A549 (cell line): ENCODE data around the gene PPP2R2D.

Experiments
- EP300 ChIP-seq, 2 experiments: fragments of >200 bp; sonication (Bioruptor Twin); formaldehyde crosslinking; IDR thresholded peaks; 2 replicates in 1 of 2; 3 replicates in 1 of 2; pipeline ENCODE4 v1.6.1; 2016 to 2017
- FOSL2 ChIP-seq, 2 experiments: fragments of 450-650 bp in 1 of 2; fragments of >200 bp in 1 of 2; sonication (Bioruptor Twin) in 1 of 2; formaldehyde crosslinking; IDR thresholded peaks; 2 replicates each; pipeline versions ENCODE4 v1.5.0 to v1.6.1; 2016 to 2020; ENCODE audit warnings: mild to moderate bottlenecking in 1 of 2, moderate library complexity in 1 of 2
- MAZ ChIP-seq: fragments of 150-350 bp; IDR thresholded peaks from 2 replicates; pipeline ENCODE4 v1.6.1; 2014; ENCODE audit warnings: antibody characterized with exemption, low read depth, low read length, borderline replicate concordance
- NR3C1 ChIP-seq: fragments of >200 bp; sonication (Bioruptor Twin); formaldehyde crosslinking; IDR thresholded peaks from 3 replicates; pipeline ENCODE4 v1.6.1; 2017
- POLR2A ChIP-seq: IDR thresholded peaks from 2 replicates; pipeline ENCODE4 v1.6.1; 2012; ENCODE audit warnings: mild to moderate bottlenecking, low read length
- RAD21 ChIP-seq, 2 experiments: fragments of >200 bp in 1 of 2; sonication (Bioruptor Twin) in 1 of 2; formaldehyde crosslinking in 1 of 2; IDR thresholded peaks in 1 of 2; conservative IDR thresholded peaks in 1 of 2; 2 replicates in 1 of 2; 3 replicates in 1 of 2; pipeline ENCODE4 v1.6.1; 2012 to 2018; ENCODE audit warnings: inconsistent platforms in 1 of 2
- RFX5 ChIP-seq: fragments of 450-650 bp; IDR thresholded peaks from 2 replicates; pipeline ENCODE4 v1.7.1; 2014; ENCODE audit warnings: antibody characterized with exemption, mild to moderate bottlenecking, moderate library complexity
- SREBF2 ChIP-seq: fragments of 450-650 bp; IDR thresholded peaks from 2 replicates; pipeline ENCODE4 v1.6.1; 2014; ENCODE audit warnings: mild to moderate bottlenecking, moderate library complexity
- TF ChIP-seq, protein P1 (sequence below): fragments of >200 bp; sonication (Bioruptor Twin); formaldehyde crosslinking; IDR thresholded peaks from 3 replicates; pipeline ENCODE4 v1.5.1; 2016

DNA sequence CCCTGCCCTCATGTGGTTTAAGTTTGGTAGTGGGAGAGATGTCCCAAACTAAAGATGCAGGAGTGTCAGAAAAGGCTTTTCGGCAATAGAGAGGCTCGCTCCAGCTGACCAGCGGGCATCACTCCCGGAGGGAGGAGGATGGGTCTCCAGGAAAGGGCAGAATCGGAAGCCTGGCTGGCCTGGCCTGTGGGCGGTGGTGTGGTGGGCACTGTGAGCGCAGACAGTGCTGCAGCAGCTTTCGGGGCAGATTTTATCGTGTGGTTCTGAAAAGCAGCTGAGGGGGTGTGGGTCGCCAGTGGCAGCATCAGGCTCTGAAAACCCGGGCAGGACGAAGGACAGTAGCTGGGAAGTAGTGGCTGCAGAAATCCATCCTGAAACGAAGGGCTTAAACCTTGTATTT lies 68.1 kb downstream of the PPP2R2D start:
- TF ChIP-seq RFX5 = no peak
- no peak for TF ChIP-seq EP300 (IDR thresholded peaks at IDR 0.05)
- TF ChIP-seq, protein P1, sequence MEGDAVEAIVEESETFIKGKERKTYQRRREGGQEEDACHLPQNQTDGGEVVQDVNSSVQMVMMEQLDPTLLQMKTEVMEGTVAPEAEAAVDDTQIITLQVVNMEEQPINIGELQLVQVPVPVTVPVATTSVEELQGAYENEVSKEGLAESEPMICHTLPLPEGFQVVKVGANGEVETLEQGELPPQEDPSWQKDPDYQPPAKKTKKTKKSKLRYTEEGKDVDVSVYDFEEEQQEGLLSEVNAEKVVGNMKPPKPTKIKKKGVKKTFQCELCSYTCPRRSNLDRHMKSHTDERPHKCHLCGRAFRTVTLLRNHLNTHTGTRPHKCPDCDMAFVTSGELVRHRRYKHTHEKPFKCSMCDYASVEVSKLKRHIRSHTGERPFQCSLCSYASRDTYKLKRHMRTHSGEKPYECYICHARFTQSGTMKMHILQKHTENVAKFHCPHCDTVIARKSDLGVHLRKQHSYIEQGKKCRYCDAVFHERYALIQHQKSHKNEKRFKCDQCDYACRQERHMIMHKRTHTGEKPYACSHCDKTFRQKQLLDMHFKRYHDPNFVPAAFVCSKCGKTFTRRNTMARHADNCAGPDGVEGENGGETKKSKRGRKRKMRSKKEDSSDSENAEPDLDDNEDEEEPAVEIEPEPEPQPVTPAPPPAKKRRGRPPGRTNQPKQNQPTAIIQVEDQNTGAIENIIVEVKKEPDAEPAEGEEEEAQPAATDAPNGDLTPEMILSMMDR = no peak
- TF ChIP-seq FOSL2 (IDR thresholded peaks at IDR 0.05) = no peak
- TF ChIP-seq FOSL2 (CRISPR knock-in tag; IDR thresholded peaks at IDR 0.05) = no peak
- TF ChIP-seq NR3C1 = no peak
- no peak for TF ChIP-seq POLR2A
- TF ChIP-seq MAZ = no peak
- TF ChIP-seq RAD21 (conservative IDR thresholded peaks at IDR 0.05 in 1 of 2, IDR thresholded peaks at IDR 0.05 in 1 of 2) = no peak
- TF ChIP-seq SREBF2 = no peak
